Activated T-cell treated with anti-CD3 and anti-CD28 coated beads, Interleukin-2, amount 50 U/mL, for 48 hours (primary cell): ENCODE results near the gene XXYLT1.
"Not testable (repeated sequence)": the region's sequence is repeated elsewhere in the genome, so short reads cannot be mapped to it uniquely, and the experiment has no call there.

Experiments used
- DNase-seq, 2 experiments: peaks; one replicate each; pipeline ENCODE4 v3.0.0-alpha.2; 2020

The XXYLT1 gene

DNA sequence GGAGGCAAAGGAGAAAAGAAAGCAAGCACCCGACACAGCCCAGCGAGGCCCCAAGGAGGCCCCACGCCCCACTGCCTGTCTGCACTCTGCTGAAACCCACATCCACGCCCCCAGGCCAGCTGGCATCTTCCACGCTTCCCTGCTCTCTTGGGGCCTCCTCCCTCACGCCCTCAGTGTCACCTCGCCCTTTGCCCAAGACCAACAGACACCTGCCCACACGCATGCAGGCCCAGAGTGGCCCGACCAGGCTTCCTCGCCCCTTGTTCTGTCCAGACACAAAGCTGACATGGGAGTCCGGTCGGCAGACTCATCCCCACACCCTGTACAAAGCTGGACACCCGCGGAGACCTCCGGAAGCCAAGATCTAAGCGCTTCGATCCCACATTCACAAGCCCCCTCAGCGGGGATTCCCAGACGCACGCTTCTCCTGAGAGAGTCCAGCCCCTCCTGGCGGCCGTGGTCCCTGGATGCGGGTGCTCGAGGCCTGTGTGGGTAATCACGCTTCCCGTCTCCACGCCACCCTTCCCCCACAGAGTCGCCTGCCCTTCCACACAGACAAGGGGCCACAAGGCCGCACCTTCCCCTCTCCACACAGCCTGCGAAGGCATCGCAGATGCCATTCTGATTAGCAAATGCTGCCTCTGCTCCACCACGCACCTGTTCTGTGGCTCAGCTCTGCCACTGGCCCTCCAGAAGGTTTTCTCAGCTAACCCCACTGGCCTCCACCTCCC is 176.6 kb downstream of the XXYLT1 start:
- DNase-seq = no peak

DNA sequence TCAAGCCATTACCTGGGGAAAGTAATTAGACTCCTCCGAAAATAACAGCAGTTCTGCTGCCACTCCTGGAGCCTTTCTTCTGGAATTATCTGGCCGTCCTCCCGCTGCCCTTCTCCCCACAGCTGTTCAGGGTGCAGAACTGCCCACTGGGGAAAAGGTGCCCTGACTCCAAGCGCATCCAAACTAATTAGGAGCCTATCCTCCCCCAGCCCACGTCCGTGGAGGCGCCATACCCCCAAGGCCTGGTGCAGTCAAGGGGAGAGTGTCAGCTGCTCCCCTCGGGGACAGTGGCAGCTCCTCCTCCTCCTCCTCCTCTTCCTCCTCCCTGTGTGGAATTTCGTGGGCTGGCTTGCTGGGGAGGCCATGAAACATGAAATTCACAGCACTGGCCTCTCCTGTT is 177.2 kb downstream of the XXYLT1 start:
- no peak for DNase-seq

- not testable (repeated sequence) for DNase-seq
Observed at GRCh38 chr3:195087840-195088601, 182.9 kb downstream of the XXYLT1 start.

DNA sequence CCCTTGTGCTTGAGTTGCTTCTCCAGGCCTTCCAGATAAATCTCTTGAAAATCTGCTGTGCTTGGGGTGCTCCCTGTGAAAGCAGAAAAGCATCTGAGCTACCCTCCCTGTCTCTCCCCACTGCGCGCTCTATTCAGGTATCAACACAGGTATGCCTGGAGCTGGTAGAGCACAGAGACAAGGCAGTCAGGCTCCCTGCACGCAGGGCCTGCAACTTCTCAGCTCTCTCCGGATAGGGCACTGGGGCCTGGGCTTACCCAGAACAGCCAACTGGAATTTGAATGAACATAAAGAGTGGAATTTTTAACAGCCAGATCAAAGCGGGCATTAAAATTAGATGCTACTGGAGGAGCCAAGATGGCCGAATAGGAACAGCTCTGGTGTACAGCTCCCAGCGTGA is 183.6 kb downstream of the XXYLT1 start:
- DNase-seq = no peak

- DNase-seq = no peak
Observed at GRCh38 chr3:195086885-195087284, 184.1 kb downstream of the XXYLT1 start.

DNA sequence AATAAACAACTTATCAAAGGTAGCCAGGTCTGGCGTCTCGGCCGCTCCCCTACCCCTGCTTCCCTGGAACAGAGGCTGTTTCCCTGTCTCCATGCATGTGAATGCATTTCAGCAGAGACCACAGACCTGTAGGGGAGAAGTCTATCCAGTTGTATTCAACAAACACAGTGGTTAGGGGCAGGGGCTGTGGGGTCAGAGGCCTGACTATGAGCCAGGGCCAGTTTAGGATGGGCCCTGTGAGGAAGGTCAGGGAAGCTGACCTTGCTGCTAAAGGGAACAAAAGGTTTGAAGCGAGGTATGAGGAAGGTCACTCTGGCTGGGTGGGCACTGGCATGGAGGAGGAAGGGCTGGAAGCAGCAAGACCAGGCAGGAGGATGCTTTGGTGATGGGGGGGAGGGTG is 184.6 kb downstream of the XXYLT1 start:
- DNase-seq = no peak

DNA sequence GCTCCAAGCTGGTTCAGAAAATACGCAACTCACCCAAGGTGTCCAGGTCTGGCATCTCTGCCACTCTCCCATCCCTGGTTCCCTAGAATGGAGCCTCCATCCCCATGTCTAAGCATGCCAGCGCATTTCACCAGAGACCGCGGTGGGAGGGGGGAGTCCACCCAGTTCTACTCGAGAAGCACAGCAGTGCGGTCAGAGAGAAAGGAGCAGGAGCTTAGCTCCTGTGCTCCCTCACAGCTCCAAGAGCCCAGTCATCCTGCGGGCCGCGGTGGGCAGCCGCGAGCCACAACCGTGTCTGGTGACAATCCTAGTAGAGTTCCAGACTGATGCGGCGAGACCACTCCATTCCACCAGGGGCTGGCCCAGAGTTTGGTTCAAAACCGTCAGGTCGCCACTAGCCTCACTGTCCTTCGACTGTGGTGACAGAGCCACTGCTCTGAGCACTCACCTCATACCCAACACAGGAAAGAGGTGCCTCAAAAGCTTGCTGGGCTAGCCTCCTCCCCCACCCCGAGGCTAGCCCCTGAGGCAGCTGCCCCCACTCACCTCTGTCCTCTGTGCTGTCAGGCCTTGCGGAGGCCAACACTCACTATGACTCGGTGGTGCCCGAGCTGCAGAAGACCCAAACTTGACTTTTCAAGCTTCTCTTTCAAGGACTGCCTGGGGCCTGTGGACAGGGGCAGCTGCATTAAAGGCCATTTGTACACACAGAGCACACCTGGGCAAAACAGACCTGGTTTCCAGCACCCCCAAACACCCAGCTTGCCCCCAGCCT is 185.4 kb downstream of the XXYLT1 start:
- no peak for DNase-seq

GRCh38 chr3:195084746-195085145 is 186.2 kb downstream of the XXYLT1 start:
- DNase-seq = no peak

GRCh38 chr3:195083659-195084058 is 187.3 kb downstream of the XXYLT1 start:
- DNase-seq = no peak

- no peak for DNase-seq
Observed at GRCh38 chr3:195082811-195083210, 188.1 kb downstream of the XXYLT1 start.

DNA sequence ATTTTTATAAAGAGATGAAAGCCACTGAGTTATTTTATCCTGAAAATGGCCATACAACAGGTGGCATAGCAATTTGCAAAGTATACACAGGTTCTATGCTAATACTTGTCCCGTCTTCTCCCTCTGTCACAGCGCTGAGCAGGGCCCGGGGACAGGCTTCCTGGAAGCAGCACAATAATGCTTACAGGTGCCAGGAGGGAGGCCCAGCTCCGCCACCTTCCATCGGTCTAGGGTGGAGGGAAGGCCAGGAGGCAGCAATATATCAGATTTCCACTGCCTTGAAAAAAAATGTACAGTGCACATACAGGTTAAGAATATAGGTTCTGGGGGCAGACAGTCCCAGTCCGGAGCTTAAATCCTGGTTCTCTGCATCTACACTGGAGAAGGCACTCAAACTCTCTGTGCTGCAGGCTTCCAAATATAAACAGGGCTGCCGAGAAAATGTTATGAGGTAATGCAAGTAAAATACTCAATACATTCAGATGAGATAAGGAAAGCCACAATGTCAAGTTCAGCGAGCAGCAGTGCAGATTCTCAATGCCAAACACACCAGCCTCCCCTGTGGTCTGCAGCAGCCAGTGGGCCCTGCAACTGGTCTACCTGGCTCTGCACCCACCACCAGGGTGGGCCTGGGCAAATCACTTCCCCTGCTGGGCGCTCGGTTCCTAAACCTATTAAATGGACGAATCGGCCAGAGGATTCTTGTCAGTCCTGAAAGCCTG is 189.6 kb downstream of the XXYLT1 start:
- no peak for DNase-seq

DNA sequence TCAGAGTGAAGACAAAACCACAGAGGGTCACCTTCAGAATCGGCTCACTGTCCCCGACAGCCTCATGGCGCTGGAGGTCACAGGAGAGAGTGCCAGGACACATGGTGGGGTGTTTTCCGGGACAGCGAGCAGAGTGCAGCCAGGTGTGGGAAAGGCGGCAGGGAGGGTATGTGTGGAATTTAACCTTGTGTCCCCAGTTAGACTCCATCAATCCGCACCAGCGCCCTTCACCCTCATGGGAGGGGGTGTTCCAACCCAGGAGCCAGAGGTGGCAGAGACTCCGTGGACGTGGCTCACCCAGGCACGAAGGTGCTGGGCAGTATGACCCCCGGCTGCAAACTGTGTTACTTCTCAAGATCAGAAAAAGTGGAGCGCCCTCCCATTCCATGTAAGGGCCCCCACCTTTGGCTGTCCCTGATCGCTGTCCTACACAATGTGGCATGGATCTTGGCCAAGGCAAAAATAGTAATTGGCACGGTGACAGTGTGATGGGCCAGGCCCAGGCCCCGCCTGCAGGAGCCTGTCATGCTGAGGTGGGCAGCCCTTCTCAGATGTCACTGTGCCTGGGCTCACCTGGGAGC is 190.3 kb downstream of the XXYLT1 start:
- no peak for DNase-seq

- DNase-seq = no peak
Observed at GRCh38 chr3:195080125-195080524, 190.8 kb downstream of the XXYLT1 start.

DNA sequence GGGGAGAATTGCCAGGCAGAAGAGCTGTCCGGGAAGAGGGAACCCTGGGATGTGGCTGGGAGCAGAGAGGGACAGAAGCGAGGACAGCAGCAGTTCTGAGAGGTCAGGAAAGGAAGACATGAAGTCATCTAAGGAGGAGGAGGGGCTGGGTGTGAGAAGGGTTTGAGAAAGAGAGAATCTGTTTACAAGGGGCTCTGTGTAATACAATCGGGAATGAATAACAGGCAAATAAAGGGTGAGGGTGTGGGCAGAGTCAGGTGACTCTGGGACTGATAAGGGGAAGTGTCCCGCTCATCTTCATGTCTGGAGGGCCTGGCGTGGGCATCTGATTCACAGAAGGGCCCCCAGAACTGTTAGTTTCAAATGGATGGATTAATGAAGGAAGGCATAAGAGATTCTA is 191.3 kb downstream of the XXYLT1 start:
- DNase-seq = no peak

DNA sequence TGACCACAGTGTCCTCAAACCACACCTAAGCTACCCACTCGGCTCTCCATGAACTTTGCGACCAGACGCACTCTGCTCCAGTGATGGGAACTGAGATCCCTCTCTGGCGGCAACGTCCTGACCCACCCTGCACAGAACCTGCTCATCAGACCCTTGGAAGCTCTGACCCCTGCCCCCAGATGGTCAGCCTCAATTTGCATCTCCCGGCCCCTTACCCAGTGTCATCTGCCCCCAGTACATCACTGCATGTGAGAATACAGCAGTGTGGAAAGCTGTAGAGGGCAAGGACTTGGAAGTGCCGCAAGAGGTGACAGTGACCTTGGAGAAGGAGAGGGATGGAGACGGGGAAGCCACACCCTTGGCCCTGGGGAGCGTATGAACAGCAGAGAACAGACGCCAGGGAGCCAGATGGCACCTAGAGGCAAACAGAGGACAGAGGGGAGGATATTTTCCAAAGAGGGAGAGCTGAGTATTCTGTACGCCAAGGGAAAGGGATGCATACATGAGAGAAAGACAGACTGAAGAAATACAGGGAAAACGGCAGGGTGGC is 192.0 kb downstream of the XXYLT1 start:
- no peak for DNase-seq

DNA sequence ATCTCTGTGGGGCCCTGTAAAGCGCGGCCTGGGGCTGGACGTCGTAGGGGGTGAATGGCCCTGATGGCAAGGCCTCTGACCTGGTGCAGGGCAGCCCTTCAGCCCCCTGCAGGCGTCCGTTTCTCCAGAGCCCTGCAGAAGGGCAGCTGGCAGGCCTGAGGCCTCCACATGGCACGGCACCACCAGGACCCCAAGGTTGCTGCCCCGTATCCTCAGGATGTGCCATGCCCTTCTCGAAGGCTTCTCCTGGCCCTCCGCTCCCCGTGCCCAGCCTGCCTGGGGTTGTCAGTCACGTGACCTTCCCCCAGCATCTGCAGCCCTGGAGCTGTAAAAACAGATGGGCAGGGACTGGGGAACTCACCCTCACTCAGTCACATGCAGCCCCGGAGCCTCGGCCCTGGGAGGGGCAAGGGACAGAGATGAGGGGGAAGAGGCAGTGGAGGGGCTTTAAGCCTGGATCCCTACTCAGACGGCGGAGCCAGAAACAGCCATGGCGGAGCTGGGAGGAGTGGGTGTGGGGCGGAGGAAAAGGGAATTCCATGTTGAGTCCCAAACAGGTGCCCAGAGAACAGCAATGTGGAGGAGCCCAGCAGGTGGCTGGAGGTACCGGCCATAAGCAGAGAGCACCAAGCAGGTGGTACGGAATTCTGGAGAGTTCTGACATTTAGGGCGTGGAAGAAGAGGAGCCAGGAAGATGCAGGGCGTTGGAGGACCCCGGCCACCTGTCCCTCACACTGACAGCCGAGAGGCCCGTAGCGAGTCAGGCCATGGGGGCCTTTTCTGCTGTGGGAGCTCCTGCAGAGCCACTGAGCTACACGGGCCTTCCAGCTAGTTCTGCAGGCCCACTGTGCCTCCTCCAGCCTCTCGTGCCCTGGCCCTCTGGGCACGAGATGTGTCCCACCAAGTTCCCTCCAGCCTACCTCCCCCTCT is 193.1 kb downstream of the XXYLT1 start:
- no peak for DNase-seq

GRCh38 chr3:195076981-195077610 is 193.9 kb downstream of the XXYLT1 start:
- DNase-seq = no peak

DNA sequence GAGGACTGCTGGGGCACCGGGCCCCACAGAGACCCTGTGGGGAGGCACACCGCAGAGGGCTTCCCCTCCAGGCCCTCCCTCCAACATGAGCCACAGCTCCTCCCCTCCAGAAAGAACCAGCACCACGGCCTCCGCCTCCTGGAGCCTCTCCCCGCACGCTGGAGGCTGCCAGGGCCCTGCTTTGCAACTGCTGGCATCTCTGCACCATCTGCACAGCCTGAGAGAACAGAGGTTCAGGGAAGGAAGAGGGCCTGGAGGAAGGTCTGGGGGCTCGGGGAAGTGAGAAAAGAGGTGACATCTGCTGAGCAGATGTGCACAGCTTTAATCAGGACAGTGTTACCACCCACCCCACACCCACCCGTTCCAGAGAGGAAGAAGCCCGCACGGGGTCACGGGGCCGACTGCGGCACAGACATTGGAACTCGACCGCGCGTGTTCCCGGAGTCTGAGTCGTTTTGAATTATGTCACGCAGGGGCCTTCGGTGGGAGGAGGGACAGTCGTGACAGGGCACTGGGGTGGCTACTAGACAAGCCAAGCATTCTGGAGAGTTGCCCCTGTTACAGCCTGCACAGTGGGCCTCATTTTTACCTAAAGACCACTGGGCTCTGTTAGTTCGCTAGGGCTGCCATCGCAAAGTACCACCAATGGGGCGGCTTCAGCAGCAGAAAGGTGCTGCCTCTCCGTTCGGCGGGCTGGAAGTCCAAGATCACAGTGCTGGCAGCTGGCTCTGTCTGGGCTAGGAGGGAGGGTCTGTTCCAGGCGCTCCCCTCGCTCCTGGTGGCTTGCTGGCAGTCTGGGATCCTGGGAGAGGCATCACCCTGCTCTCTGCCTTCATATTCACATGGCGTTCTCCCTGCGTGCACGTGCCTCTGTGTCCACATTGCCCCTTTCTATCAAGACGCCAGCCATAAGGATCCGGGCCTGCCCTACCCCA is 194.8 kb downstream of the XXYLT1 start:
- DNase-seq = no peak

DNA sequence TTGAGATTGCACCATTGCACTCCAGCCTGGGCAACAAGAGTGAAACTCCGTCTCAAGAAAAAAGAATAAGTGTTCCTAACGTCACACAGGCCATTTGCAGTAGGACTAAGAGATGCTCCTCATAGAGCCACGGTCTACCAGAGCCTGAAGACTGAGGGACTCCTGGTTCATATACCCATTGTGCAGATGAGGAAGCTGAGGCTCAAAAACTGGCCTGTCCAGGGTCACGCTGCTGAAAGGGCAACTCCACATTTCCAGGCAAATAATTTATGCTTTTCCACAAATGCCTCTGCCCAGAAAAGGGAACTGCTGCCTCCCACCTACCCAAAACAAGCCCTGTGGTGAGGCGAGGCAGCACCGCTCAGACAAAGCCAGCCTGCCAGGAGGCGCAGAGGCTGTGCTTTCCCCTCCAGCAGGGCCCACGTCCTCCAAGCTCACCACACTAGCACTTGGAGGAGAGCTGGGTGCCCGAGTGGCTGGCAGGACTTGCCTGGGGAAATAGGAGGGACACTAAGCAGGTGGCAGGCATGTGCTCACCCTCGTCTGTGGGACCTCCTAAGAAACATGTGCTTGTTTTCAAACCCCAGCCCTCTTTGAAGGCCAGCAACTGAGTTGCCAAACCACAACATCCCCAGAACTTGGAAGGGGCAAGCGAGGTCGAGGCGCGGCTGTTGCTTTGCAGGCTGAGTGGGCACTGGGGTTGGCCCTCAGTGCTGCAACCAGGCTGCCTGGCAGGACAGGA is 195.6 kb downstream of the XXYLT1 start:
- no peak for DNase-seq
